Occipital lobe (tissue), 2 donors: Measurements from ENCODE around the gene LSMEM2. TPM values are rescaled to one million over a fixed set of nuclear protein-coding genes. Genes with fewer than 3 reads are reported as not detected.
"Not testable (repeated sequence)": the region's sequence is repeated elsewhere in the genome, so short reads cannot be mapped to it uniquely, and the experiment has no call there.

Experiments
- DNase-seq: peaks from one replicate; lab custom pipeline; 2025; lab: John Stamatoyannopoulos, UW
- total RNA-seq: library from RNA; depleted of rRNA; stranded (reverse); fragments of >200 nt; gene quantifications from one replicate; pipeline ENCODE4 v1.2.3, GENCODE V29; 2014

LSMEM2 gene
- total RNA-seq, 1 donor from 2014 or later = 0.47 TPM

DNA sequence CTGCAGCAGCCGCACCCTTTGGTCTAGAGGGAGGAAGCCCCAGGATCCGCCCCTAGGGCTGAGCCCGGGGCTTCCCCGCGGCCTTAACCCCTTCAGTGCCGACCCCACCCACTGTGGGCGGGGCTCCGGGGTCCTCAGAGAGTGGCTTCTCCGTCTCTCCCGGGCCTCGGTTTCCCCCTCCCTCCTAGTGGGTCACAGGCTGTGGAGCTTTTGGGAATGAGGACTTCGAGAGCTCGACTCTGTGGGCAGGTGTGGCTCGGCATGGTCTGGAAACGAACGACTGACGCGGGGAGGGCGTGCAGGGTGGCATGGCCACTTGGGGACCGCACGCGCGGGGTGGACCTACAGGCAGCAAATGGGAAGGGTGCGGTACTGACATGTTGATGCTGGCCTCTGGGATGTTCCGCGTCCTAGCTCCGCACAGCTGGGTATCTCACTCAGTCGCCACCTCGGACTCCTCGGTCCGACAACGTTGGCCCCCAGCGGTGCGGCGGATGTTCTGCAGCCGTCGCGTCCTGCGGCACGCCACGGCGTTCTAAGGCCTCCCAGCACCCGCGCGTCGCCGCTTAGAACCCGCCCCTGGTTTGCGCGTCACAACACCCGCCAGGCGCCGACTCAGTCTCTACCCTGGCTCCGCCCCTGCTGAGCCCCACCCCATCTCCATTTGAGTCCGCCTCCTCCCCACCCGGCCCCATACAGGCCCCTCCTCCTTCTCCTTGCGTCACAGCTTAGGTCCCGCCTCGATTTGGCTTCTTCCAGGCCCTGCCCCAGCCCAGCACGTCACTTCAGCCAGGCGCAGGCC lies 20.1 kb downstream of the LSMEM2 start, which contains the start of the genes HYAL3 and NAA80:
TSS of gene HYAL3 (minus strand) at position 570 of the 802 bp plus-strand sequence. CDS start 3,803 bp downstream, outside the sequence.
TSS of gene NAA80 (minus strand) at position 570 of the 802 bp plus-strand sequence. CDS start 1,942 bp downstream, outside the sequence.
- peak; percentile 100 for DNase-seq

DNA sequence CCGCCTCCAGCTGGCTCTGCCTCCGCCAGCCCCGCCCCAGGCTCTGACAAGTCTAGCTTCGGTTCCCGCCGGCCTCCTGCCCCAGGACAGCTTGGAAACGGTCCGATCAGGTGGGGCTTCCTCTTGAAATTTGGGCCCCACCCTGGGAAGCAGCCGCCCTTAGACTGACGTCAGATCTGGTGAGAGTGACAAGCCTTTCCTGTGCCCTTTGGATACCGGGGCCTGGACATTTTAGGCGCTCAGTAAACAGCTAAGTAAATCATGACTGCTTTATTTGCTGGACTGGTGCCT lies 20.7 kb downstream of the LSMEM2 start:
- no peak for DNase-seq

GRCh38 chr3:50299929-50300680 lies 21.2 kb downstream of the LSMEM2 start:
- peak; percentile 64 for DNase-seq

- DNase-seq = no peak
Measured at GRCh38 chr3:50300681-50301254, 21.9 kb downstream of the LSMEM2 start.

GRCh38 chr3:50302095-50303012 lies 23.5 kb downstream of the LSMEM2 start:
- DNase-seq = no peak

DNA sequence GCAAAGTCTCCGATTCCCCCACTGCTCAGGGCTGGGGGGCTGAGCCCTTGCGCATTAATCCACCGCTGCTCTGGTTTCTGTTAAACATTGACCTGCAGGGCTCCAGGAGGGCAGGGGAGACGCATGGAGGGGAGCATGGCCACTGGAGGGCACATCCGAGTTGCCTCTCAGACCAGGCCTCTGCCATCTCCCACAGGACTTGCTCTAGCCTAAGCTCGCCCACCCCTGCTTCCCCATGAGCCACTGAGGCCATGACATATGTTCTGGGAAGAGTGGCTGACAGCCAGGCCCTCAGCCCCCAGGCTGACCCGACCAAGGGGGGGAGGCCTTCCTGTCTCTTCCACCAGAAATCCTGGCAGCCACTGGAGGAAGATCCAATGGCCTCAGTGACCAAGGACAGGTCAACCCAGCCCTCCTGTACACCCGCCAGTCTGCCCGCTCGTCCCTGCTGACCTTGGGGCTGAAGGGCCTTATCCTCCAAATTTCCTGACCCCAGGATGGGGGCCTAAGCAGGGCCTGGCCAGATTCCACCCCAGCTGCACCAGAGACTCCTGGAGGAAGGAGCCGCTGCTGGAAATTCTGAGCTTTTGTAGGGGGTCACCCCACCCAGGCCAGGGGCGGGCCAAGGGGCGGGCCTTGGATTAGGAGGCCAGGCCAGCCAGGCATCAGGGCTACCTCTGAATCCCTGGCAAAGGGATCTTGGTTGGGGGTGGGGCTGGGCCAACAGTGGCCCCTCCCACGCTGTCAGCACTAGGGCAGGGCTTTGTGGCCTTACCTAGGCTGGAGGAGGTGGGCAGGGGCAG lies 24.3 kb downstream of the LSMEM2 start, which contains the start of gene HYAL1:
TSS of gene HYAL1 (minus strand) at position 562 of the 803 bp plus-strand sequence. CDS start 618 bp downstream, outside the sequence.
- DNase-seq = no peak

- DNase-seq = no peak
Measured at GRCh38 chr3:50304601-50305000, 25.7 kb downstream of the LSMEM2 start.

GRCh38 chr3:50312041-50312440 lies 33.2 kb downstream of the LSMEM2 start:
- DNase-seq = not testable (repeated sequence)

DNA sequence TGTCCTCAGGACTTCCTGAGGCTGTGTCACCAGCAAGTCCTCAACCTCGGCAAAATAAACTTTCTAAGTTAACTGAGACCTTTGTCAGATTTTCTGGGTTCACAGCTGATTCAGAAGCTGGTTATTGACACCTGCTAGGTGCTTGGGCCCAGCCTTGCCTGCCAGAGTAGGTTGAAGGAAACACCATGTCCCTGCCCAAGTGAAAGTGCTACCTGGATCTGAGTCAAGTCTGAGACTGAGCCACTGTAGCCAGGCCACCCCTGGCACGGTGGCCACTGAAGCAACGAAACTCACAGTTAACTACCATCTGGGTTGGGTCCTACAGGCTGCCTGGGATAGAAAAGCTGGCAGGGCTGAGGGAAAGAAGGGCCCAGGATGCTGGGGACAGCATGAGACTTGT lies 35.5 kb downstream of the LSMEM2 start:
- DNase-seq = no peak

- no peak for DNase-seq
Measured at GRCh38 chr3:50314816-50315215, 35.9 kb downstream of the LSMEM2 start.

GRCh38 chr3:50316657-50317242 lies 37.9 kb downstream of the LSMEM2 start:
- DNase-seq = no peak

DNA sequence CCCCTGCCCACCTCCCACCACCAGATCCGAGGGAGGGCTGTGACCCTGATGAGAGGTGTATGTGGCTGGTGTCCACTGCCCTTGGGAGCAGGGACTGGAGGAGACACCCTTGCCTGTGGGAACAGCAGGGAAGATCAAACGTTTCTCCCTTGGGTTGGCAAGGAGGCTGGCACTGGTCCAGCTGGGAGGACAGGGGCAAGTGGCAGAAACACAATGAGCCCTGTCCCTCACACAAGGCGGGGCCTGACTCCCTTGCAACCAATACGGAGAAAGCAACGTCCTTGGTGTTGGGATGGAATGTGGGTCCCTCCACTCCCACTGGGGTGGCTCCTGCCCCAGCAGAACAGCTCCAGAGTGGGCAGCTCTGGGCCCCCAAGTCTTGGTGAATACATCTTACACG lies 38.4 kb downstream of the LSMEM2 start:
- DNase-seq = no peak

DNA sequence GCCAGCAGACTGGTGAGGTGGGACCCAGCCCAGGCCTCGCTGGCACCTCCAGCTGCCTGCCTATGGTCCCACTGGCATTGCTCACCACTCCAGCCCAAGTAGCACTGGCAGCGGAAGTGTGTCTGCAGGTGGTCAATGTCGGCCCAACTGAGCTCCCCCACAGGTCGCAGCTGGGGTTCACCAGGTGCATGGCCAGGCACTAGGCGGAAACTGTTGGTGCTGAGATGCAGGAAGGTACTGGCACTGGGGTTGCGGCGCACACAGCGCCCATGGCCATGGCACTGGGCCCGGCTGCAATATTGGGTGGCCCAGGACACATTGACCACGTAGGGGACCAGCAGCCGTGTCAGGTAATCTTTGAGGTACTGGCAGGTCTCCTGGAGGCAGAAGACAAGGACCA lies 39.3 kb downstream of the LSMEM2 start:
- DNase-seq = no peak

DNA sequence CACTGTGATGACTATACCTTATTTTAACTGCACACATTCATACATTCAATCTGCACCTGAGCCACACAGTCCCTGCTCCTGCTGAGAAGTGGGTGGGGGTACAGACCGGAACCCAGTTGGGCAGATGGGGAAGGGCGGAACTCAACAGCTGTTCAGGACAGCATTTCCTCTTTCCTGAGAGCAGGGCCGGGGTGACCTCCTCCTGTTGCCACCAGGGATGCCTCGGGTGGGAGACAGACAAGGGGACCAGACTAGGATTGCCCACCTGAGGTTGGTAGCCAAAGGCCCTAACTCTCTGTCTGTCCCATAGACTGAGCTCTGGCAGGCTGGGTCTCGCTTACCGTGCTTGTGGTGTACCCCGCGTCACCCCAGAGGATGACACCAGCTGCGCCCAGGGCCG lies 39.7 kb downstream of the LSMEM2 start:
- DNase-seq = no peak

GRCh38 chr3:50319181-50319893 lies 40.5 kb downstream of the LSMEM2 start:
- no peak for DNase-seq

DNA sequence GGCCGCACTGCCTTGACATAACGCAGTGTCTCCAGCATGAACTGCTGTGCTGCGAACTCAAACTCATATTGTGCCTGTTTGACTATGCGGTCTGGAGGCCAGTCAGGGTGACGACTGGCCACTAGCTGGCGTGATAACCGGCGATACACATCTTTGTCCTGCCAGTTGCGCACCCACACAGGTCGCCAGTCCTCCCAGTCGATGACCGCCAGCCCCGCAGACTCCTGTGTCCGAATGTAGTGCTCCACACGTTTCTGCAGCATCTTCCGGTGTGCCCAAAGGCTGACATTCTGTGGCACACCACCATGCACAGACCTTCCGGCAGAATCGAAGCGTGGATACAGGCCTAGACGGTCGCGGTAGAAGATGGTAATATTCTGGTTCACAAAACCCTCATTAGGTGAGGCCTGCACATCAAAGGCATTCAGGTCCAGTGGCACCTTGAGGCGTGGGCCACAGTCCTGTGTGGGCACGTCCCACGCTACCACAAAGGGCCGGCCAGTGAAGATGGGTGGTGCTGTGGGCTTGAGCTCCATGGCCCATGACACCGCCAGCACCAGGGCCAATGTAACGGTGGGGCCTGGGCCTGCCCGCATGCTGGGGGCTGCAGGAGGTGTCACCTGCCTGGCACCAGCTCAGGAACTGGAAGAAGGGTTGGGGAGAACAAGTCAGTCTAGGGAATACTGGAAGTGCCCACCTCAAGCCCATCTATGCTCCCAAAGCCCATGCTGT lies 41.2 kb downstream of the LSMEM2 start:
- no peak for DNase-seq

DNA sequence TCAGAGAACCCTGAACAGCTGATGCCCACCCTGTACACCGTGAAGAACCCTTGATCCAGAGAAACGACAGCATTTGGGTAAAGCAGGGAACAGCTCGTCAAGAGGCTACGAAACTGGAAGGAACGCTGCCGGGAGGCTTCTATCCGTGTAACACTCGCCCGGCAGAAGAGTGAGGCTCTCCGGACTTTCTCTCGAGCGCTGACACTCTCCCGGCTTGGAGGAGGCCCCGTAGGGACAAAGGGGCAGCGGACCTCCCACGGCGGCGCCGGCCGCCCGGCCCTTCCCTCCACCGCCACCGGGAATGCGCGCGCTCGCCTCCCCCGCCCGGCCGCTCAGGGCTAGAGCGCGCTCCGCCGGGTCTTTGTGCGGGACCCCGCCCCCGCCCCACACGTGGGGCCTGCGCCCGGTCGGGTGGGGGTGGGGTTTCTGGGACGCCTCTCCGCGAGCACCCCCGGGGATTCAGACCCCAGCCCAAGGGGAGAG lies 42.0 kb downstream of the LSMEM2 start:
- DNase-seq = peak; percentile 81
